Measurements from ENCODE around the gene NANS.

- TF ChIP-seq GATA2 (IDR thresholded peaks at IDR 0.05; ENCODE audit: low read depth, low read length) = no peak
- no peak for TF ChIP-seq GATA3 (IDR thresholded peaks at IDR 0.05; ENCODE audit: low read depth, low read length)
These were observed 72.9 kb downstream of the NANS start for GRCh38 chr9:98129451-98129881.

All from SH-SY5Y (cell line).